Measurements from ENCODE around the gene PHACTR4. TPM values are rescaled to one million over a fixed set of nuclear protein-coding genes. Genes with fewer than 3 reads are reported as not detected.

PHACTR4 gene
- total RNA-seq, 1 experiment from 2014 or later = 52.9 TPM

DNA sequence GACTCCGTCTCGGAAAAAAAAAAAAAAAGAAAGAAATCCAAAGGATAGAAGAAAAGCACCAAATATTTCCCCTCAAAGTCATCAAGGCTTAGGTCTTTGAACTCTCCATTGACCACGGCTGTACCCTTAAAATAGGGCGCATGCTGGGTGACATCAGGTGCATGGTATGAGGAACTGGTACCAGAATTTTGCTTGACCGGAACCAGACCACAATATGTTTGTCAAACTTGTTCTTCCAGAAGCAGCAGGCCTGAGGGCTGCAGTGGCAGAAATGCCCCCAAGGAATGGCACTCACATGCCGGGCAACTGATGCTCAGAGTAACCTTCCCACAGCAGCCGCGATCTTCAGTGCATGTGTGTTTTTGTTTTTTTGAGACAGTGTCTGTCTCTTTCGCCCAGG is 157.3 kb downstream of the PHACTR4 start (continued):
- TF ChIP-seq, protein P1, sequence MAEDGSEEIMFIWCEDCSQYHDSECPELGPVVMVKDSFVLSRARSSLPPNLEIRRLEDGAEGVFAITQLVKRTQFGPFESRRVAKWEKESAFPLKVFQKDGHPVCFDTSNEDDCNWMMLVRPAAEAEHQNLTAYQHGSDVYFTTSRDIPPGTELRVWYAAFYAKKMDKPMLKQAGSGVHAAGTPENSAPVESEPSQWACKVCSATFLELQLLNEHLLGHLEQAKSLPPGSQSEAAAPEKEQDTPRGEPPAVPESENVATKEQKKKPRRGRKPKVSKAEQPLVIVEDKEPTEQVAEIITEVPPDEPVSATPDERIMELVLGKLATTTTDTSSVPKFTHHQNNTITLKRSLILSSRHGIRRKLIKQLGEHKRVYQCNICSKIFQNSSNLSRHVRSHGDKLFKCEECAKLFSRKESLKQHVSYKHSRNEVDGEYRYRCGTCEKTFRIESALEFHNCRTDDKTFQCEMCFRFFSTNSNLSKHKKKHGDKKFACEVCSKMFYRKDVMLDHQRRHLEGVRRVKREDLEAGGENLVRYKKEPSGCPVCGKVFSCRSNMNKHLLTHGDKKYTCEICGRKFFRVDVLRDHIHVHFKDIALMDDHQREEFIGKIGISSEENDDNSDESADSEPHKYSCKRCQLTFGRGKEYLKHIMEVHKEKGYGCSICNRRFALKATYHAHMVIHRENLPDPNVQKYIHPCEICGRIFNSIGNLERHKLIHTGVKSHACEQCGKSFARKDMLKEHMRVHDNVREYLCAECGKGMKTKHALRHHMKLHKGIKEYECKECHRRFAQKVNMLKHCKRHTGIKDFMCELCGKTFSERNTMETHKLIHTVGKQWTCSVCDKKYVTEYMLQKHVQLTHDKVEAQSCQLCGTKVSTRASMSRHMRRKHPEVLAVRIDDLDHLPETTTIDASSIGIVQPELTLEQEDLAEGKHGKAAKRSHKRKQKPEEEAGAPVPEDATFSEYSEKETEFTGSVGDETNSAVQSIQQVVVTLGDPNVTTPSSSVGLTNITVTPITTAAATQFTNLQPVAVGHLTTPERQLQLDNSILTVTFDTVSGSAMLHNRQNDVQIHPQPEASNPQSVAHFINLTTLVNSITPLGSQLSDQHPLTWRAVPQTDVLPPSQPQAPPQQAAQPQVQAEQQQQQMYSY (CRISPR knock-in tag; IDR thresholded peaks at IDR 0.05) = no peak
- TF ChIP-seq ZNF263 (CRISPR knock-in tag; IDR thresholded peaks at IDR 0.05; ENCODE audit: low read depth) = no peak
- no peak for TF ChIP-seq NR2C2 (CRISPR knock-in tag; IDR thresholded peaks at IDR 0.05)
- TF ChIP-seq, protein P2, sequence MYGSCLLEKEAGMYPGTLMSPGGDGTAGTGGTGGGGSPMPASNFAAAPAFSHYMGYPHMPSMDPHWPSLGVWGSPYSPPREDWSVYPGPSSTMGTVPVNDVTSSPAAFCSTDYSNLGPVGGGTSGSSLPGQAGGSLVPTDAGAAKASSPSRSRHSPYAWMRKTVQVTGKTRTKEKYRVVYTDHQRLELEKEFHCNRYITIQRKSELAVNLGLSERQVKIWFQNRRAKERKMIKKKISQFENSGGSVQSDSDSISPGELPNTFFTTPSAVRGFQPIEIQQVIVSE (CRISPR knock-in tag; IDR thresholded peaks at IDR 0.05; ENCODE audit: borderline replicate concordance) = no peak

DNA sequence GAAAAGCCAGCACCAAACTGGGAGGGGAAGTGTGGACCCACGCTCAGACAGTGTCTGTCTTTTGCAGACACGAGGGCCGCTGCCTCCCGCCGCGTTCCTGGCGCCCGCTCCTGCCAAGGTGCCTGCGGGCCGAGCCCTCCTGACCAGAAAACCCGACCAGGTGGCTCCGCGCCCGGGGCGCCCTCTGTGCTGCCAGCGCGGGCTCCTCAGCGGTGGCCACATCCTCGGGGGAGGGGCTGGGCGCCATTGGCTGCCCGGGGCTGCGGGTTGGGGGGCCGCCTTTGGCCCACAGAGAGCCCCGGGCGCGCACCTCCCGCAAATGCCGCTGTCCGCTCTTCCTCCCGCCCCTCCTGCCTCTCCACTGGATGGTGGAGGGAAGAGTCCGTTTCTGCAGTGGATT is 160.9 kb downstream of the PHACTR4 start:
- Mint-ChIP-seq H3K9me3 (no peaks in the 10 kb centered on the region), H3K27me3 (ENCODE audit: low read depth) (no peaks in the 10 kb centered on the region), H3K4me3 (no peak overlapping the region), H3K36me3 (peaks cover 45% of the 10 kb centered on the region), H3K4me1 (peaks cover 3% of the 10 kb centered on the region; the same call in 1 of the 2 replicates), H3K27ac (no peak overlapping the region)
- DNase-seq (ENCODE audit: low spot score) (no peak), ATAC-seq (no peak; the same call in 1 of the 2 replicates)
- ChIA-PET POLR2A (no interaction called here), CTCF (interaction anchor here (1.2 kb wide), 1 partner anchor 73 kb away, joined by 3 read pairs; no protein-coding TSS in a partner anchor)
- TF ChIP-seq SMAD3 (CRISPR knock-in tag; IDR thresholded peaks at IDR 0.05; ENCODE audit: borderline replicate concordance) (no peak), CBFB (CRISPR knock-in tag; IDR thresholded peaks at IDR 0.05; ENCODE audit: low read depth) (no peak), FOXJ3 (CRISPR knock-in tag; IDR thresholded peaks at IDR 0.05; ENCODE audit: borderline replicate concordance) (no peak)
- TF ChIP-seq, protein P3, sequence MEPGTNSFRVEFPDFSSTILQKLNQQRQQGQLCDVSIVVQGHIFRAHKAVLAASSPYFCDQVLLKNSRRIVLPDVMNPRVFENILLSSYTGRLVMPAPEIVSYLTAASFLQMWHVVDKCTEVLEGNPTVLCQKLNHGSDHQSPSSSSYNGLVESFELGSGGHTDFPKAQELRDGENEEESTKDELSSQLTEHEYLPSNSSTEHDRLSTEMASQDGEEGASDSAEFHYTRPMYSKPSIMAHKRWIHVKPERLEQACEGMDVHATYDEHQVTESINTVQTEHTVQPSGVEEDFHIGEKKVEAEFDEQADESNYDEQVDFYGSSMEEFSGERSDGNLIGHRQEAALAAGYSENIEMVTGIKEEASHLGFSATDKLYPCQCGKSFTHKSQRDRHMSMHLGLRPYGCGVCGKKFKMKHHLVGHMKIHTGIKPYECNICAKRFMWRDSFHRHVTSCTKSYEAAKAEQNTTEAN (CRISPR knock-in tag; IDR thresholded peaks at IDR 0.05) = no peak

DNA sequence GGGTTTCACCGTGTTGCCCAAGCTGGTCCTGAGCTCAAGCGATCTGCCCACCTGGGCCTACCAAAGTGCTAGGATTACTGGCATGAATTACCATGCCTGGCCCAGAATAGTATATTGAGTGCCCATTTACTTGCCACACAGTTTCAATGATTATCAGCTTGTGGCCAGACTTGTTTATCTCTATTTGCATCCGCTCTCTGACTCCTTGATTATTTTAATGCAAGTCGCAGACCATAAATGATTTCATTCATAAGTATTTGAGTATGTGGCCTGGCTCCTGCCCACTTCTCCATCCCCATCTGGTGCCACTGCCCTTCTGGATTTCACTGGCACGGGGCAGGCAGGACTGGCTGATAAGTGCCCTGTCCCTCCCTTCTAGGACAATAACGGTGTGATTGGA is 165.1 kb downstream of the PHACTR4 start:
- Mint-ChIP-seq H3K27me3 (ENCODE audit: low read depth) (no peaks in the 10 kb centered on the region), H3K27ac (no peak overlapping the region; the same call in 1 of the 2 replicates), H3K4me1 (no peaks in the 10 kb centered on the region), H3K4me3 (no peak overlapping the region), H3K36me3 (peaks cover 60% of the 10 kb centered on the region), H3K9me3 (no peaks in the 10 kb centered on the region)
- POLR2A ChIA-PET = no interaction called here
- CTCF ChIA-PET = no interaction called here
- DNase-seq (ENCODE audit: low spot score) (no peak), ATAC-seq (no peak)
- TF ChIP-seq, protein P4, sequence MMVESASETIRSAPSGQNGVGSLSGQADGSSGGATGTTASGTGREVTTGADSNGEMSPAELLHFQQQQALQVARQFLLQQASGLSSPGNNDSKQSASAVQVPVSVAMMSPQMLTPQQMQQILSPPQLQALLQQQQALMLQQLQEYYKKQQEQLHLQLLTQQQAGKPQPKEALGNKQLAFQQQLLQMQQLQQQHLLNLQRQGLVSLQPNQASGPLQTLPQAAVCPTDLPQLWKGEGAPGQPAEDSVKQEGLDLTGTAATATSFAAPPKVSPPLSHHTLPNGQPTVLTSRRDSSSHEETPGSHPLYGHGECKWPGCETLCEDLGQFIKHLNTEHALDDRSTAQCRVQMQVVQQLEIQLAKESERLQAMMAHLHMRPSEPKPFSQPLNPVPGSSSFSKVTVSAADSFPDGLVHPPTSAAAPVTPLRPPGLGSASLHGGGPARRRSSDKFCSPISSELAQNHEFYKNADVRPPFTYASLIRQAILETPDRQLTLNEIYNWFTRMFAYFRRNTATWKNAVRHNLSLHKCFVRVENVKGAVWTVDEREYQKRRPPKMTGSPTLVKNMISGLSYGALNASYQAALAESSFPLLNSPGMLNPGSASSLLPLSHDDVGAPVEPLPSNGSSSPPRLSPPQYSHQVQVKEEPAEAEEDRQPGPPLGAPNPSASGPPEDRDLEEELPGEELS (CRISPR knock-in tag; IDR thresholded peaks at IDR 0.05) = no peak
- no peak for TF ChIP-seq GTF2I (CRISPR knock-in tag; conservative IDR thresholded peaks at IDR 0.05)
- TF ChIP-seq TP53 (CRISPR knock-in tag; IDR thresholded peaks at IDR 0.05) = no peak
- no peak for TF ChIP-seq ZBTB21 (CRISPR knock-in tag; IDR thresholded peaks at IDR 0.05; ENCODE audit: borderline replicate concordance)
- TF ChIP-seq, protein P5, sequence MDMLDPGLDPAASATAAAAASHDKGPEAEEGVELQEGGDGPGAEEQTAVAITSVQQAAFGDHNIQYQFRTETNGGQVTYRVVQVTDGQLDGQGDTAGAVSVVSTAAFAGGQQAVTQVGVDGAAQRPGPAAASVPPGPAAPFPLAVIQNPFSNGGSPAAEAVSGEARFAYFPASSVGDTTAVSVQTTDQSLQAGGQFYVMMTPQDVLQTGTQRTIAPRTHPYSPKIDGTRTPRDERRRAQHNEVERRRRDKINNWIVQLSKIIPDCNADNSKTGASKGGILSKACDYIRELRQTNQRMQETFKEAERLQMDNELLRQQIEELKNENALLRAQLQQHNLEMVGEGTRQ (CRISPR knock-in tag; IDR thresholded peaks at IDR 0.05) = no peak
- TF ChIP-seq, protein P6, sequence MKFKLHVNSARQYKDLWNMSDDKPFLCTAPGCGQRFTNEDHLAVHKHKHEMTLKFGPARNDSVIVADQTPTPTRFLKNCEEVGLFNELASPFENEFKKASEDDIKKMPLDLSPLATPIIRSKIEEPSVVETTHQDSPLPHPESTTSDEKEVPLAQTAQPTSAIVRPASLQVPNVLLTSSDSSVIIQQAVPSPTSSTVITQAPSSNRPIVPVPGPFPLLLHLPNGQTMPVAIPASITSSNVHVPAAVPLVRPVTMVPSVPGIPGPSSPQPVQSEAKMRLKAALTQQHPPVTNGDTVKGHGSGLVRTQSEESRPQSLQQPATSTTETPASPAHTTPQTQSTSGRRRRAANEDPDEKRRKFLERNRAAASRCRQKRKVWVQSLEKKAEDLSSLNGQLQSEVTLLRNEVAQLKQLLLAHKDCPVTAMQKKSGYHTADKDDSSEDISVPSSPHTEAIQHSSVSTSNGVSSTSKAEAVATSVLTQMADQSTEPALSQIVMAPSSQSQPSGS (CRISPR knock-in tag; IDR thresholded peaks at IDR 0.05; ENCODE audit: borderline replicate concordance, low read depth) = no peak
- TF ChIP-seq, protein P7, sequence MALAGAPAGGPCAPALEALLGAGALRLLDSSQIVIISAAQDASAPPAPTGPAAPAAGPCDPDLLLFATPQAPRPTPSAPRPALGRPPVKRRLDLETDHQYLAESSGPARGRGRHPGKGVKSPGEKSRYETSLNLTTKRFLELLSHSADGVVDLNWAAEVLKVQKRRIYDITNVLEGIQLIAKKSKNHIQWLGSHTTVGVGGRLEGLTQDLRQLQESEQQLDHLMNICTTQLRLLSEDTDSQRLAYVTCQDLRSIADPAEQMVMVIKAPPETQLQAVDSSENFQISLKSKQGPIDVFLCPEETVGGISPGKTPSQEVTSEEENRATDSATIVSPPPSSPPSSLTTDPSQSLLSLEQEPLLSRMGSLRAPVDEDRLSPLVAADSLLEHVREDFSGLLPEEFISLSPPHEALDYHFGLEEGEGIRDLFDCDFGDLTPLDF (CRISPR knock-in tag; IDR thresholded peaks at IDR 0.05) = no peak
- no peak for TF ChIP-seq ZNF317 (CRISPR knock-in tag; IDR thresholded peaks at IDR 0.05; ENCODE audit: borderline replicate concordance, low read depth)
- TF ChIP-seq, protein P8, sequence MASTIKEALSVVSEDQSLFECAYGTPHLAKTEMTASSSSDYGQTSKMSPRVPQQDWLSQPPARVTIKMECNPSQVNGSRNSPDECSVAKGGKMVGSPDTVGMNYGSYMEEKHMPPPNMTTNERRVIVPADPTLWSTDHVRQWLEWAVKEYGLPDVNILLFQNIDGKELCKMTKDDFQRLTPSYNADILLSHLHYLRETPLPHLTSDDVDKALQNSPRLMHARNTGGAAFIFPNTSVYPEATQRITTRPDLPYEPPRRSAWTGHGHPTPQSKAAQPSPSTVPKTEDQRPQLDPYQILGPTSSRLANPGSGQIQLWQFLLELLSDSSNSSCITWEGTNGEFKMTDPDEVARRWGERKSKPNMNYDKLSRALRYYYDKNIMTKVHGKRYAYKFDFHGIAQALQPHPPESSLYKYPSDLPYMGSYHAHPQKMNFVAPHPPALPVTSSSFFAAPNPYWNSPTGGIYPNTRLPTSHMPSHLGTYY (CRISPR knock-in tag; IDR thresholded peaks at IDR 0.05) = no peak
- no peak for TF ChIP-seq JAZF1 (CRISPR knock-in tag; IDR thresholded peaks at IDR 0.05)
- TF ChIP-seq PRRX2 (CRISPR knock-in tag; IDR thresholded peaks at IDR 0.05) = no peak
- TF ChIP-seq, protein P9, sequence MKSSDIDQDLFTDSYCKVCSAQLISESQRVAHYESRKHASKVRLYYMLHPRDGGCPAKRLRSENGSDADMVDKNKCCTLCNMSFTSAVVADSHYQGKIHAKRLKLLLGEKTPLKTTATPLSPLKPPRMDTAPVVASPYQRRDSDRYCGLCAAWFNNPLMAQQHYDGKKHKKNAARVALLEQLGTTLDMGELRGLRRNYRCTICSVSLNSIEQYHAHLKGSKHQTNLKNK (CRISPR knock-in tag; IDR thresholded peaks at IDR 0.05) = no peak
- no peak for TF ChIP-seq NFYB (CRISPR knock-in tag; conservative IDR thresholded peaks at IDR 0.05; ENCODE audit: low read depth)
